WI38 (cell line): ENCODE data around the gene MARF1.
A peak's percentile ranks its signal among the peaks of the same experiment; 100 is the strongest.
"Not testable (repeated sequence)": the region's sequence is repeated elsewhere in the genome, so short reads cannot be mapped to it uniquely, and the experiment has no call there.

Source experiments
- H3K4me3 ChIP-seq: 2 replicates; pipeline ENCODE4 v1.5.1; 2011; ENCODE audit warnings: low read depth, mild to moderate bottlenecking, control low read depth, low read length
- CTCF ChIP-seq: IDR thresholded peaks from 2 replicates; pipeline ENCODE4 v1.5.1; 2012; ENCODE audit warnings: low read depth, mild to moderate bottlenecking, control low read depth, low read length

Gene MARF1

GRCh38 chr16:15643048-15643945 is at the start of gene MARF1:
MARF1 (minus strand) TSS chr16:15643154; CDS start chr16:15639233, 3,921 bp downstream.
- 0 out of 2 replicates have a peak, but pooled peaks have one; percentile 12 for TF ChIP-seq CTCF
- peak within 1 kb of the TSS; percentile 80 for H3K4me3 ChIP-seq

GRCh38 chr16:15692508-15692907 is 49.6 kb upstream of the MARF1 start:
- H3K4me3 ChIP-seq = not testable (repeated sequence)

- no peak for TF ChIP-seq CTCF
- H3K4me3 ChIP-seq = no peak overlapping the region
Measured at GRCh38 chr16:15691046-15691445, 48.1 kb upstream of the MARF1 start.

GRCh38 chr16:15690296-15690695 is 47.3 kb upstream of the MARF1 start:
- TF ChIP-seq CTCF = no peak
- no peak overlapping the region for H3K4me3 ChIP-seq

GRCh38 chr16:15689290-15689689 is 46.3 kb upstream of the MARF1 start:
- TF ChIP-seq CTCF = no peak
- no peak overlapping the region for H3K4me3 ChIP-seq

GRCh38 chr16:15686287-15686686 is 43.3 kb upstream of the MARF1 start:
- TF ChIP-seq CTCF = no peak

GRCh38 chr16:15682105-15682570 is 39.2 kb upstream of the MARF1 start:
- no peak overlapping the region for H3K4me3 ChIP-seq
- TF ChIP-seq CTCF = peak; percentile 67

More at GRCh38 chr16:15686287-15686686, 43.3 kb upstream of the MARF1 start:
- H3K4me3 ChIP-seq = no peak overlapping the region
